GM10248 (cell line): ENCODE results near the gene CCR2.

ENCODE experiments used
- CTCF ChIA-PET: fragments of 300-600 bp; sonication (Branson Sonifier 250); formaldehyde crosslinking; extraction: SDS; loops from one replicate; lab custom pipeline; 2021; ENCODE audit warnings: antibody characterized with exemption; lab: Yijun Ruan, JAX
- POLR2A ChIA-PET: fragments of 350-650 bp; sonication (Branson Sonifier 250); formaldehyde crosslinking; extraction: SDS; loops from one replicate; lab custom pipeline; 2020; ENCODE audit warnings: antibody characterized with exemption; lab: Yijun Ruan, JAX
- DNase-seq: peaks from one replicate; pipeline ENCODE4 v3.0.0; 2012; ENCODE audit errors: extremely low spot score
- CTCF ChIP-seq: IDR thresholded peaks from 2 replicates; pipeline ENCODE4 v1.5.1; 2012; ENCODE audit warnings: mild to moderate bottlenecking, low read depth; ENCODE audit errors: extremely low read depth, missing control alignments, control extremely low read depth

The CCR2 gene

GRCh38 chr3:46397111-46397510, 43.2 kb downstream of the CCR2 start:
- TF ChIP-seq CTCF, result no peak
- CTCF ChIA-PET, result no interaction called here
- POLR2A ChIA-PET, result no interaction called here
- no peak for DNase-seq

DNA sequence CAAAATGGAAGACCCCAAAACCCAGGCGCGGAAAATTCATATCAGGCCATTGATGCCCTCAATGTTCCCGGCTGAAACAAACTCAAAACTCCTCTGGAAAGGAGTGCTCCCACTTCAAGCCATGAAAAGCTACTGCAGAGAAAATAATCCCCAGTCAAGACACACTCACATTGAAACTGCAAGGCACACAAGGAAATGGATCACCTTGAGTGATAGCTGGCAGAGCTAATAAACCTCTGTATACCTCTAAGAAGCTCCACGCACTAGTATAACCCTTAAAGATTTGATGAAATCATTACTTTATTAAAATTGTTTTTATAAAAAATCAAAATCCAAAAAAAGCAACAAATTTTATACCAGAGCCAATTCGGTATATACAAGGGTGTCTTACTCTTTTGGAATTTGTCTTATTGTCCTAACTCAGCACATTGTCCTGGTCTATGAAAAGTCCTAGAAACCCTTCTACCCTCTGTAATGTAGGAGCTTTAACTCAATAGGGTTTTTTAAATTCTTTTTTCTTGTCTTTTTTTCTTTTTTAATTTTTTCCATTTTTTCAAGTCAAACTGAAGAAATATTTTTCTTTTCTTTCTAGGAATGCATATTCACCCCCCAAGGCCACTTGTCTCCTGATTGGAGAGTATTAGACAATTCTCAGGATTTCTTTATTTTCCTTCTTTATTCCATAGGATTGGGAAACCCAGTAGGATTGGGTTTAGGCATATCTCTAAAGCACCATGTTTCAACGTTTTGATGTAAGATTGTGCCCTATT, 44.5 kb downstream of the CCR2 start:
- ChIA-PET POLR2A (no interaction called here), CTCF (interaction anchor here (1.0 to 1.6 kb wide), 2 partner anchors 10 to 264 kb away, joined by 3 to 4 read pairs; no protein-coding TSS in a partner anchor)
- no peak for DNase-seq
- TF ChIP-seq CTCF, result no peak

- TF ChIP-seq CTCF, result no peak
- ChIA-PET CTCF (interaction anchor here (1.6 kb wide), 1 partner anchor 265 kb away, joined by 3 read pairs; no protein-coding TSS in a partner anchor), POLR2A (no interaction called here)
- DNase-seq, result no peak
Observed at GRCh38 chr3:46399098-46399497, 45.2 kb downstream of the CCR2 start.

DNA sequence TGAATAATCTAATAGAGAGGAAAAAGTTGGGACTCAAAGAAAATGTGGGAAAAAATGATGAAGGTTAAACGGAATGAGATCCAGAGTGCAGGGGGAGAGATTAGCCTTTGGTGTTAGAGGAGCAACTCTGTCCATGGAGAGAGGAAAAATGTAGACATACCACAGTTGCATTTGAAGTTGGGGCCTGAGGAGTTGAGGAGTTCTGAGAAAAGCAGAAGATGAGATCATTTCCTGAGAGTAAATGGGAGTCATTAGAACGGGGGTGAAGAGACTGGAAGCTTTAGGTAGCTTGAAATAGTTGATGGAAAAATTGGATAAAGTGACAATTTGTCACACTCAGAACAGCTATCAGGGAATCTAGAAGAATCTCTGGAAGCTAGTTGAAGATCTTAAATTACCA, 45.6 kb downstream of the CCR2 start:
- ChIA-PET POLR2A (no interaction called here), CTCF (interaction anchor here (1.1 to 1.6 kb wide), 3 partner anchors 11 to 266 kb away, joined by 3 to 4 read pairs (median 3); no protein-coding TSS in a partner anchor)
- TF ChIP-seq CTCF, result no peak
- DNase-seq, result no peak

GRCh38 chr3:46400000-46400734, 46.3 kb downstream of the CCR2 start:
- ChIA-PET POLR2A (no interaction called here), CTCF (interaction anchor here (0.8 to 2.0 kb wide), 5 partner anchors 9 to 230 kb away, joined by 3 to 6 read pairs (median 4); partner anchors contain the start of gene CCR5)
- DNase-seq, result no peak
- TF ChIP-seq CTCF, result no peak

- ChIA-PET POLR2A (no interaction called here), CTCF (interaction anchor here (0.8 to 2.0 kb wide), 3 partner anchors 10 to 31 kb away, joined by 3 to 6 read pairs (median 4); partner anchors contain the start of gene CCR5)
- no peak for TF ChIP-seq CTCF
- DNase-seq, result no peak
Observed at GRCh38 chr3:46400846-46401245, 46.9 kb downstream of the CCR2 start.
